SK-N-MC (cell line): ENCODE data around the gene TMEM167A.

ENCODE experiments used
- DNase-seq: peaks from one replicate; pipeline ENCODE4 v3.0.0-alpha.2; 2011; ENCODE audit warnings: low read depth, low spot score
- H3K27ac ChIP-seq: fragments of 200-600 bp; sonication (generic); 2 replicates; pipeline ENCODE4 v1.5.1; 2016; ENCODE audit warnings: mixed run types
- H3K36me3 ChIP-seq: fragments of 200-600 bp; sonication (generic); 2 replicates; pipeline ENCODE4 v1.6.1; 2017; ENCODE audit warnings: antibody characterized with exemption, low read length, mixed read lengths; ENCODE audit not compliant: insufficient read depth
- H3K4me3 ChIP-seq: fragments of 200-600 bp; sonication (generic); 2 replicates; pipeline ENCODE4 v1.5.1; 2016
- H3K9ac ChIP-seq: fragments of 200-600 bp; sonication (generic); 2 replicates; pipeline ENCODE4 v1.8.0; 2017; ENCODE audit warnings: mixed run types, mixed read lengths; ENCODE audit not compliant: insufficient read length
- H3K9me3 ChIP-seq: fragments of 200-600 bp; sonication (generic); 2 replicates; pipeline ENCODE4 v1.6.1; 2017; ENCODE audit warnings: low read depth, mild to moderate bottlenecking, antibody characterized with exemption, low read length, moderate library complexity, mixed read lengths
- EZH2 ChIP-seq: fragments of 200-600 bp; sonication (generic); IDR thresholded peaks from one replicate; pipeline ENCODE4 v1.6.1; 2017; ENCODE audit warnings: antibody characterized with exemption
- FOXP2 ChIP-seq: optimal IDR thresholded peaks from 2 replicates; pipeline ENCODE3; 2011; ENCODE audit warnings: mild to moderate bottlenecking, moderate library complexity; ENCODE audit not compliant: insufficient read depth; ENCODE audit errors: extremely low read length, control extremely low read depth
- POLR2AphosphoS5 ChIP-seq: IDR thresholded peaks from 2 replicates; pipeline ENCODE4 v1.6.1; 2012; ENCODE audit warnings: mild to moderate bottlenecking, low read depth, low read length, borderline replicate concordance

The TMEM167A gene

GRCh38 chr5:83025690-83026478, 51.3 kb downstream of the TMEM167A start:
- Histone ChIP-seq H3K27ac (no peak overlapping the region), H3K9ac (no peak overlapping the region), H3K9me3 (no peaks in the 10 kb centered on the region), H3K36me3 (no peaks in the 10 kb centered on the region), H3K4me3 (no peak overlapping the region)
- no peak for DNase-seq
- TF ChIP-seq POLR2AphosphoS5 (no peak), EZH2 (no peak), FOXP2 (no peak)

DNA sequence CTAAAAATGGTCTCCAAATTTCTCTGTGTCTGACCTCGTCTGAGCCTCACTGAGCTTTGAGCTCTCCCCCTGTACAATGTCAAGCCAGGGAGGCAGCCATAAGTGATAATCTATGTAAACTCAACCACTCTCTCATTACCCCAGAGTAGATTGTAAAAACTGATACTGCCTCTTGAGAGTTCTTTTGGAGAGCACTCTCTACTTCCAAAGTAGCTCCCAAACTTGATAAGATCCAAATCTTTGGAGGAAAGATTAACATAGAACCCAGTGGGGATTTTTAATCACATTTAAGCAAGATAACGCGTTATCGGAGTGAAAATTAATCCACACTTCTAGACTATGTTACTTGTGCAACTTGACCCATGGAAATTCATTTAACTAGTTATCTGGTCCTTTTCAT, 54.9 kb downstream of the TMEM167A start:
- H3K9ac ChIP-seq: no peak overlapping the region
- DNase-seq: no peak
- no peaks in the 10 kb centered on the region for H3K36me3 ChIP-seq
- no peak overlapping the region for H3K4me3 ChIP-seq
- H3K27ac ChIP-seq: no peak overlapping the region
- H3K9me3 ChIP-seq: no peaks in the 10 kb centered on the region
- no peak for TF ChIP-seq EZH2
- no peak for TF ChIP-seq POLR2AphosphoS5
- no peak for TF ChIP-seq FOXP2

DNA sequence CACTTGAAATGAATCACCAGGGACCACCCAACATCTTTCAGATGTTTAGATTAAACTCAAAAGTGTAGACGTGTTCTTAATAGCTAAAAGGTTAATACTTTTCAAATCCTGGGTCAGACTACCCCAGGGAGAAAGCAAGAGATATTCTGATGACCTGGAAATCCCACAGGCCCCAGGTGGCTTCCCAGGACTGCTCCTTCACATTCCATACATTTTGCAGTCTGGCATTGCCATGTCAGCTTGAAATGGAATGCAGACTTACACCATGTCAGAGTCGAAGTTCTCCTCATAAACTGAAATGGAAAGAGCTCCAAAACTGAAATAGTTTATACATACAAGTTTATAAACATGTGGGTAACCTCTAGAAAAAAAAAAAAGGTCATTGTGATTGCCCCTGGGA, 61.5 kb downstream of the TMEM167A start:
- Histone ChIP-seq H3K27ac (no peak overlapping the region), H3K9ac (no peak overlapping the region)

DNA sequence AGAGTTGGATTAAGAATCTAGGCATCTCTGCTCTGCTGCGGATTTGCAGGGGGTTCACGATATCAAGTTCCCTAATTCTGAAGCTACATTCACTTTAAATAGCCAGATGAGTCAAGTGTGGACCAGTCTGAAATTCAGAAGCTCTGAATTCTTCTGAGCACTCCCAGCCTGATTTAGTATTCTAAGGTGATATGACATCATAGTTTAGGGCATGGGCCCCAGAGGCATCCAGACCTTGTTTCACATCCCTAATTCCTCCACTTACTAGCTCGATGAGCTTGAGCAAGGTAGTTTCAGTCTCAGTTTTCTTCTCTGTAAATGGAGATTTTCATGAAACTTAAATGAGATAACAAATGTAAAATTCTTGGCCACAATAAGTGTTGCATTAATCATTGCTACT, 65.2 kb downstream of the TMEM167A start:
- no peak for TF ChIP-seq POLR2AphosphoS5
- TF ChIP-seq FOXP2: no peak
- no peak for TF ChIP-seq EZH2
- H3K9me3 ChIP-seq: no peaks in the 10 kb centered on the region
- H3K36me3 ChIP-seq: no peaks in the 10 kb centered on the region
- no peak for DNase-seq
- no peak overlapping the region for H3K4me3 ChIP-seq
- no peak overlapping the region for H3K9ac ChIP-seq
- no peak overlapping the region for H3K27ac ChIP-seq

More for the DNA sequence above, 61.5 kb downstream of the TMEM167A start:
- TF ChIP-seq POLR2AphosphoS5 (no peak), FOXP2 (no peak), EZH2 (no peak)
- Histone ChIP-seq H3K4me3 (no peak overlapping the region), H3K36me3 (no peaks in the 10 kb centered on the region), H3K9me3 (no peaks in the 10 kb centered on the region)
- no peak for DNase-seq

GRCh38 chr5:83009408-83009807, 67.8 kb downstream of the TMEM167A start:
- H3K4me3 ChIP-seq: no peak overlapping the region
- TF ChIP-seq POLR2AphosphoS5 (no peak), FOXP2 (no peak), EZH2 (no peak)
- no peak overlapping the region for H3K9ac ChIP-seq
- H3K27ac ChIP-seq: no peak overlapping the region
- H3K9me3 ChIP-seq: no peaks in the 10 kb centered on the region
- no peaks in the 10 kb centered on the region for H3K36me3 ChIP-seq
- no peak for DNase-seq

- no peak for TF ChIP-seq FOXP2
- Histone ChIP-seq H3K4me3 (no peak overlapping the region), H3K9me3 (no peaks in the 10 kb centered on the region), H3K9ac (no peak overlapping the region), H3K27ac (no peak overlapping the region), H3K36me3 (no peaks in the 10 kb centered on the region)
- DNase-seq: no peak
Measured at GRCh38 chr5:83007755-83008154, 69.4 kb downstream of the TMEM167A start.

DNA sequence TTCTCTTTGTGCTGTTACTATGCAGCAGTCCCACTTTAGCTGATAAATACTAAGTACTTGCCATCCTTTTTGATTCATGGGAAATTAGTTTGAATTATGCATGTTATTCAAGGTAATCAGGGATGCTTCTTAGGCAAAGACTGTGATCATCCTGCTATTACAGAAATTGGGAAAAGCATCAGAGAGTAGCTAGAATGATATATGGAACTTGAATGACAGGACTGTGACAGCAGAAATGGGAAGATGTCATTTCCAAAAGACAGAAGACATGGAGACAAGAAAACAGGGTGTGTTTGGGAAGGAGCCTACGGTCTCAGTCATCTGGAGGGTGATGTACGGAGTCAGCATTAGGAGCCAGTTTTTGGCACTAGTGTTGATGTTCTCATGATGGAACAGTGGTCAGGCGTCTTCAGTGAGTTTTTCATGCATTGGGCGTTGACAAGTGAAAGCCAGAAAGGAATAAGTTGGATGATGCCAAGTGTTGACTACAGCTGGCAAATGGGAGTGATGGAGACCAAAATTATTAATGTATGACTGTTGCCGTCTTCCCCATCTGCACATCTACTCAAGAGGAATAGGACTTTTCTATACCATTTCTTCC, 70.4 kb downstream of the TMEM167A start:
- H3K27ac ChIP-seq: no peak overlapping the region
- DNase-seq: no peak
- H3K36me3 ChIP-seq: no peaks in the 10 kb centered on the region
- no peak overlapping the region for H3K4me3 ChIP-seq
- H3K9ac ChIP-seq: no peak overlapping the region
- no peak for TF ChIP-seq POLR2AphosphoS5
- TF ChIP-seq EZH2: no peak
- no peak for TF ChIP-seq FOXP2
- H3K9me3 ChIP-seq: no peaks in the 10 kb centered on the region

GRCh38 chr5:83003791-83004190, 73.4 kb downstream of the TMEM167A start:
- no peak overlapping the region for H3K4me3 ChIP-seq
- no peaks in the 10 kb centered on the region for H3K36me3 ChIP-seq
- H3K9me3 ChIP-seq: no peaks in the 10 kb centered on the region
- no peak overlapping the region for H3K9ac ChIP-seq
- DNase-seq: no peak
- no peak overlapping the region for H3K27ac ChIP-seq
- TF ChIP-seq POLR2AphosphoS5 (no peak), EZH2 (no peak), FOXP2 (no peak)
